ENCODE data around the gene FAM131C. TPM values are rescaled to one million over a fixed set of nuclear protein-coding genes. Genes with fewer than 3 reads are reported as not detected.

FAM131C gene
- total and polyA plus RNA-seq, 2 experiments from 2014 or later: 0.71 to 1.3 TPM

DNA sequence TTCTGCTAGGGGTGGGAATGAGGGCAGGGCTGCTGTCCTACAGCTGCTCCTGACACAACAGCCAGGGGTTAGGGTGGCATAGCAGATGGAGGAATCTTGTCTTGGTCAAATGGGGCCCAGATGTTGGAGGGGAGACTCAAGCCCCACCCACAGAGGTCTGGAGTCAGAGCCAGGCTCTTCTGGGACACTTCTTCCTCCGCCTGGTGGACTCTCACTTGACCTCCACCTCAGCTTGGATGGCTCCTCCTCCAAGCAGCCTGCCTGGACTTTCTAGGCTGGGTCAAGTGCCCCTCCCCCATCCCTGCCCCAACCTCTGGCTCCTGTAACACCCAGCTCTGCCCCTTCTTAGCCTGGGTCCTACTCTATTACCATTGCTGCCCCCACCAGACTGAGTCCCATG, 47.0 kb upstream of the FAM131C start (continued):
- TF ChIP-seq ZNF114 (CRISPR knock-in tag; IDR thresholded peaks at IDR 0.05): no peak
- no peak for TF ChIP-seq STAT1 (IDR thresholded peaks at IDR 0.05; ENCODE audit: unreplicated experiment)
- TF ChIP-seq, protein P1, sequence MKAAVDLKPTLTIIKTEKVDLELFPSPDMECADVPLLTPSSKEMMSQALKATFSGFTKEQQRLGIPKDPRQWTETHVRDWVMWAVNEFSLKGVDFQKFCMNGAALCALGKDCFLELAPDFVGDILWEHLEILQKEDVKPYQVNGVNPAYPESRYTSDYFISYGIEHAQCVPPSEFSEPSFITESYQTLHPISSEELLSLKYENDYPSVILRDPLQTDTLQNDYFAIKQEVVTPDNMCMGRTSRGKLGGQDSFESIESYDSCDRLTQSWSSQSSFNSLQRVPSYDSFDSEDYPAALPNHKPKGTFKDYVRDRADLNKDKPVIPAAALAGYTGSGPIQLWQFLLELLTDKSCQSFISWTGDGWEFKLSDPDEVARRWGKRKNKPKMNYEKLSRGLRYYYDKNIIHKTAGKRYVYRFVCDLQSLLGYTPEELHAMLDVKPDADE (IDR thresholded peaks at IDR 0.05): no peak
- TF ChIP-seq ZNF331 (CRISPR knock-in tag; IDR thresholded peaks at IDR 0.05; ENCODE audit: low read depth): no peak
- TF ChIP-seq CREB1 (CRISPR knock-in tag; IDR thresholded peaks at IDR 0.05; ENCODE audit: low read depth): no peak

DNA sequence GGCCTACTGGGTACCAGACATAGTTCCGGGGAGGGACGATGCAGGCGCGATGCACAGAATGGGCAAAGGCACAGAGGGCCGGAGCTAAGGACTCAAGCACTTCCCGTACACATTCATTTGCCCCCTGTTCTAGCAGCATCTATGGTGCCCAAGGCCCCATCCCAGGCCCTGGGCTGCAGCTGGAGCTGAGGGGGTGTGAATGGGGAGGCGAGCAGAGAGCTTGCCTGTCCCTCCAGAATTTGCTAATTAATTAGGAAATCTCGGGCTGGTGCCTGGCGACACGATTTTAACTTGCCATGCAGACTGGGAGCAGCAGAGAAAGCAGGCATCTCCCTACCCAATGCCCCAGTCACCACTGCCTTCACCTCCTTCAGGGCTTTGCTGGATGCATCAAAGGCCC, 46.5 kb upstream of the FAM131C start:
- H3K36me3 Mint-ChIP-seq (ENCODE audit: low read depth): peaks cover 21% of the 10 kb centered on the region
- H3K27ac Mint-ChIP-seq: no peak overlapping the region
- H3K9me3 Mint-ChIP-seq: no peaks in the 10 kb centered on the region
- H3K4me3 ChIP-seq: no peak overlapping the region
- peaks cover 12% of the 10 kb centered on the region for H3K27me3 Mint-ChIP-seq (ENCODE audit: insufficient read depth, low read depth, poor library complexity)
- no peak overlapping the region for H3K4me2 ChIP-seq
- H3K9me2 ChIP-seq (ENCODE audit: insufficient read depth): no peaks in the 10 kb centered on the region
- peaks cover 50% of the 10 kb centered on the region for H3K4me1 ChIP-seq (ENCODE audit: insufficient read depth)
- 0 out of 2 replicates have a peak, but pooled peaks cover 2% of the 10 kb centered on the region for H3K36me3 ChIP-seq (ENCODE audit: insufficient read depth)
- ATAC-seq (no peak), DNase-seq (ENCODE audit: low spot score) (no peak)
- no peaks in the 10 kb centered on the region for H3K27me3 ChIP-seq (ENCODE audit: insufficient read depth)
- peaks cover 68% of the 10 kb centered on the region for H3K4me1 Mint-ChIP-seq
- 0 out of 2 replicates have a peak, but pooled peaks cover 3% of the 10 kb centered on the region for H4K20me1 ChIP-seq (replicated peaks; ENCODE audit: insufficient read depth)
- no peaks in the 10 kb centered on the region for H3K79me2 ChIP-seq (replicated peaks; ENCODE audit: insufficient read depth)
- no peak overlapping the region for H2AFZ ChIP-seq
- H3K4me3 Mint-ChIP-seq: no peak overlapping the region
- no peak overlapping the region for H3K27ac ChIP-seq (ENCODE audit: low read depth)
- 0 out of 2 replicates have a peak, but pooled peaks cover 8% of the 10 kb centered on the region for H3F3A ChIP-seq (replicated peaks; ENCODE audit: low read depth)
- TF ChIP-seq EZH2 (IDR thresholded peaks at IDR 0.05; ENCODE audit: low read depth, unreplicated experiment) (no peak), POLR2AphosphoS5 (IDR thresholded peaks at IDR 0.05; ENCODE audit: low read depth) (no peak), EZH2phosphoT487 (IDR thresholded peaks at IDR 0.05; ENCODE audit: unreplicated experiment) (no peak), CREB1 (CRISPR knock-in tag; IDR thresholded peaks at IDR 0.05; ENCODE audit: low read depth) (no peak), NANOG (IDR thresholded peaks at IDR 0.05; ENCODE audit: borderline replicate concordance) (no peak), ZNF114 (CRISPR knock-in tag; IDR thresholded peaks at IDR 0.05) (no peak), JUNB (IDR thresholded peaks at IDR 0.05; ENCODE audit: unreplicated experiment) (no peak), ZNF331 (CRISPR knock-in tag; IDR thresholded peaks at IDR 0.05; ENCODE audit: low read depth) (no peak)
- TF ChIP-seq, protein P2, sequence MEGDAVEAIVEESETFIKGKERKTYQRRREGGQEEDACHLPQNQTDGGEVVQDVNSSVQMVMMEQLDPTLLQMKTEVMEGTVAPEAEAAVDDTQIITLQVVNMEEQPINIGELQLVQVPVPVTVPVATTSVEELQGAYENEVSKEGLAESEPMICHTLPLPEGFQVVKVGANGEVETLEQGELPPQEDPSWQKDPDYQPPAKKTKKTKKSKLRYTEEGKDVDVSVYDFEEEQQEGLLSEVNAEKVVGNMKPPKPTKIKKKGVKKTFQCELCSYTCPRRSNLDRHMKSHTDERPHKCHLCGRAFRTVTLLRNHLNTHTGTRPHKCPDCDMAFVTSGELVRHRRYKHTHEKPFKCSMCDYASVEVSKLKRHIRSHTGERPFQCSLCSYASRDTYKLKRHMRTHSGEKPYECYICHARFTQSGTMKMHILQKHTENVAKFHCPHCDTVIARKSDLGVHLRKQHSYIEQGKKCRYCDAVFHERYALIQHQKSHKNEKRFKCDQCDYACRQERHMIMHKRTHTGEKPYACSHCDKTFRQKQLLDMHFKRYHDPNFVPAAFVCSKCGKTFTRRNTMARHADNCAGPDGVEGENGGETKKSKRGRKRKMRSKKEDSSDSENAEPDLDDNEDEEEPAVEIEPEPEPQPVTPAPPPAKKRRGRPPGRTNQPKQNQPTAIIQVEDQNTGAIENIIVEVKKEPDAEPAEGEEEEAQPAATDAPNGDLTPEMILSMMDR (conservative IDR thresholded peaks at IDR 0.05; ENCODE audit: low read depth in 2 of 2): no peak
- TF ChIP-seq, protein P1 (IDR thresholded peaks at IDR 0.05): no peak
- TF ChIP-seq, protein P3, sequence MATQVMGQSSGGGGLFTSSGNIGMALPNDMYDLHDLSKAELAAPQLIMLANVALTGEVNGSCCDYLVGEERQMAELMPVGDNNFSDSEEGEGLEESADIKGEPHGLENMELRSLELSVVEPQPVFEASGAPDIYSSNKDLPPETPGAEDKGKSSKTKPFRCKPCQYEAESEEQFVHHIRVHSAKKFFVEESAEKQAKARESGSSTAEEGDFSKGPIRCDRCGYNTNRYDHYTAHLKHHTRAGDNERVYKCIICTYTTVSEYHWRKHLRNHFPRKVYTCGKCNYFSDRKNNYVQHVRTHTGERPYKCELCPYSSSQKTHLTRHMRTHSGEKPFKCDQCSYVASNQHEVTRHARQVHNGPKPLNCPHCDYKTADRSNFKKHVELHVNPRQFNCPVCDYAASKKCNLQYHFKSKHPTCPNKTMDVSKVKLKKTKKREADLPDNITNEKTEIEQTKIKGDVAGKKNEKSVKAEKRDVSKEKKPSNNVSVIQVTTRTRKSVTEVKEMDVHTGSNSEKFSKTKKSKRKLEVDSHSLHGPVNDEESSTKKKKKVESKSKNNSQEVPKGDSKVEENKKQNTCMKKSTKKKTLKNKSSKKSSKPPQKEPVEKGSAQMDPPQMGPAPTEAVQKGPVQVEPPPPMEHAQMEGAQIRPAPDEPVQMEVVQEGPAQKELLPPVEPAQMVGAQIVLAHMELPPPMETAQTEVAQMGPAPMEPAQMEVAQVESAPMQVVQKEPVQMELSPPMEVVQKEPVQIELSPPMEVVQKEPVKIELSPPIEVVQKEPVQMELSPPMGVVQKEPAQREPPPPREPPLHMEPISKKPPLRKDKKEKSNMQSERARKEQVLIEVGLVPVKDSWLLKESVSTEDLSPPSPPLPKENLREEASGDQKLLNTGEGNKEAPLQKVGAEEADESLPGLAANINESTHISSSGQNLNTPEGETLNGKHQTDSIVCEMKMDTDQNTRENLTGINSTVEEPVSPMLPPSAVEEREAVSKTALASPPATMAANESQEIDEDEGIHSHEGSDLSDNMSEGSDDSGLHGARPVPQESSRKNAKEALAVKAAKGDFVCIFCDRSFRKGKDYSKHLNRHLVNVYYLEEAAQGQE (IDR thresholded peaks at IDR 0.05; ENCODE audit: unreplicated experiment): no peak

Data from GM23338 (cell line).